Mucosa of rectum (tissue), 2 donors: ENCODE measurements around the gene TRPV3.
"Not testable (repeated sequence)": the region's sequence is repeated elsewhere in the genome, so short reads cannot be mapped to it uniquely, and the experiment has no call there.

Experiments used
- H3K27ac ChIP-seq, 2 donors: one replicate each; pipeline ENCODE4 v1.7.0; 2013; ENCODE audit warnings: inconsistent platforms in 2 of 2, low read depth in 2 of 2, low read length in 2 of 2
- H3K27me3 ChIP-seq, 2 donors: one replicate each; pipeline ENCODE4 v1.7.0; 2013; ENCODE audit warnings: low read length in 2 of 2; ENCODE audit not compliant: control insufficient read depth in 2 of 2, insufficient read depth in 2 of 2
- H3K36me3 ChIP-seq, 2 donors: one replicate each; pipeline ENCODE4 v1.7.0; 2013; ENCODE audit warnings: low read length in 2 of 2; ENCODE audit not compliant: control insufficient read depth in 2 of 2, insufficient read depth in 2 of 2
- H3K4me1 ChIP-seq, 2 donors: one replicate each; pipeline ENCODE4 v1.7.0; 2013; ENCODE audit warnings: low read length in 2 of 2, mild to moderate bottlenecking in 1 of 2; ENCODE audit not compliant: control insufficient read depth in 2 of 2, insufficient read depth in 2 of 2
- H3K4me3 ChIP-seq, 2 donors: one replicate each; pipeline ENCODE4 v1.7.0; 2013; ENCODE audit warnings: low read length in 2 of 2
- H3K9ac ChIP-seq, 2 donors: one replicate each; pipeline ENCODE4 v1.7.0; 2013; ENCODE audit warnings: low read length in 2 of 2, low read depth in 1 of 2, mild to moderate bottlenecking in 1 of 2
- H3K9me3 ChIP-seq, 2 donors: one replicate each; pipeline ENCODE4 v1.7.0; 2013; ENCODE audit warnings: low read length in 2 of 2; ENCODE audit not compliant: control insufficient read depth in 2 of 2
- donor health status: healthy.
- donor health status: Normal muscosa, but diverticular disease.

The TRPV3 gene

GRCh38 chr17:3575511-3575910 lies 17.9 kb upstream of the TRPV3 start:
- Histone ChIP-seq H3K36me3 (peaks cover 21 to 28% of the 10 kb centered on the region in 2 donors), H3K27ac (no peak overlapping the region), H3K9ac (no peak overlapping the region), H3K27me3 (no peaks in the 10 kb centered on the region), H3K4me3 (no peak overlapping the region), H3K4me1 (no peaks in the 10 kb centered on the region), H3K9me3 (no peaks in the 10 kb centered on the region)

- Histone ChIP-seq H3K36me3 (peaks cover 16 to 22% of the 10 kb centered on the region in 2 donors), H3K9ac (no peak overlapping the region), H3K4me3 (no peak overlapping the region), H3K27me3 (no peaks in the 10 kb centered on the region), H3K27ac (no peak overlapping the region), H3K4me1 (no peaks in the 10 kb centered on the region), H3K9me3 (no peaks in the 10 kb centered on the region)
Observed at GRCh38 chr17:3574231-3574630, 16.6 kb upstream of the TRPV3 start.

GRCh38 chr17:3573246-3574100 lies 15.9 kb upstream of the TRPV3 start:
- H3K4me1 ChIP-seq = no peaks in the 10 kb centered on the region
- no peak overlapping the region for H3K4me3 ChIP-seq
- no peaks in the 10 kb centered on the region for H3K9me3 ChIP-seq
- no peak overlapping the region for H3K9ac ChIP-seq
- H3K27me3 ChIP-seq = no peaks in the 10 kb centered on the region
- H3K27ac ChIP-seq = no peak overlapping the region
- H3K36me3 ChIP-seq = peaks cover 16 to 22% of the 10 kb centered on the region in 2 donors

- Histone ChIP-seq H3K27me3 (no peaks in the 10 kb centered on the region), H3K4me1 (no peaks in the 10 kb centered on the region), H3K4me3 (no peak overlapping the region), H3K27ac (no peak overlapping the region), H3K9ac (no peak overlapping the region), H3K9me3 (no peaks in the 10 kb centered on the region), H3K36me3 (peaks cover 17 to 18% of the 10 kb centered on the region in 2 donors)
Observed at GRCh38 chr17:3572231-3572630, 14.6 kb upstream of the TRPV3 start.

- Histone ChIP-seq H3K36me3 (peaks cover 17 to 19% of the 10 kb centered on the region in 2 donors), H3K27ac (no peak overlapping the region), H3K9me3 (no peaks in the 10 kb centered on the region), H3K9ac (no peak overlapping the region), H3K4me1 (no peaks in the 10 kb centered on the region), H3K27me3 (no peaks in the 10 kb centered on the region), H3K4me3 (no peak overlapping the region)
Observed at GRCh38 chr17:3571043-3571900, 13.7 kb upstream of the TRPV3 start.

- Histone ChIP-seq H3K4me3 (no peak overlapping the region), H3K9me3 (no peaks in the 10 kb centered on the region), H3K27me3 (no peaks in the 10 kb centered on the region), H3K4me1 (no peaks in the 10 kb centered on the region), H3K9ac (no peak overlapping the region), H3K27ac (no peak overlapping the region), H3K36me3 (peaks cover 17 to 24% of the 10 kb centered on the region in 2 donors)
Observed at GRCh38 chr17:3569534-3570137, 12.0 kb upstream of the TRPV3 start.

- Histone ChIP-seq H3K4me1 (no peaks in the 10 kb centered on the region), H3K27ac (no peak overlapping the region), H3K4me3 (no peak overlapping the region), H3K9ac (no peak overlapping the region), H3K27me3 (no peaks in the 10 kb centered on the region), H3K9me3 (no peaks in the 10 kb centered on the region), H3K36me3 (peaks cover 10 to 18% of the 10 kb centered on the region in 2 donors)
Observed at GRCh38 chr17:3566551-3566950, 8.9 kb upstream of the TRPV3 start.

- no peak overlapping the region for H3K4me3 ChIP-seq
- no peaks in the 10 kb centered on the region for H3K9me3 ChIP-seq
- H3K9ac ChIP-seq = no peak overlapping the region
Observed at GRCh38 chr17:3565143-3565542, 7.5 kb upstream of the TRPV3 start.

GRCh38 chr17:3564241-3564640 lies 6.6 kb upstream of the TRPV3 start:
- H3K27ac ChIP-seq, H3K4me3 ChIP-seq, H3K9ac ChIP-seq, H3K9me3 ChIP-seq, H3K4me1 ChIP-seq, H3K27me3 ChIP-seq: not testable (repeated sequence)
- H3K36me3 ChIP-seq = peaks cover 4 to 12% of the 10 kb centered on the region in 2 donors

More at GRCh38 chr17:3565143-3565542, 7.5 kb upstream of the TRPV3 start:
- Histone ChIP-seq H3K27ac (no peak overlapping the region), H3K27me3 (no peaks in the 10 kb centered on the region), H3K36me3 (peaks cover 4 to 12% of the 10 kb centered on the region in 2 donors), H3K4me1 (no peaks in the 10 kb centered on the region)

- peak overlapping the region; percentile 34 to 84 for H3K27ac ChIP-seq
- H3K9me3 ChIP-seq = no peaks in the 10 kb centered on the region
- peak overlapping the region in 1 of 2 donors; percentile 41 for H3K4me3 ChIP-seq
- H3K27me3 ChIP-seq = no peaks in the 10 kb centered on the region
- H3K36me3 ChIP-seq = no peaks in the 10 kb centered on the region
- H3K9ac ChIP-seq = peak overlapping the region in 1 of 2 donors; percentile 41
- H3K4me1 ChIP-seq = peaks cover 0 to 13% of the 10 kb centered on the region in 2 donors
Observed at GRCh38 chr17:3559270-3559645, 1.6 kb upstream of the TRPV3 start.
